Dendritic cell treated with granulocyte-macrophage colony-stimulating factor and Interleukin-4, amounts not matched to agents 40 ng/mL and 50 ng/mL, for 4 days (primary cell): ENCODE data around the gene CPB2.

Source experiments
- H3K27ac Mint-ChIP-seq: one replicate; pipeline ENCODE4 v1.8.0; 2022; ENCODE audit warnings: mild to moderate bottlenecking, mixed read lengths
- H3K27me3 Mint-ChIP-seq: one replicate; pipeline ENCODE4 v1.8.0; 2022; ENCODE audit warnings: mild to moderate bottlenecking, mixed read lengths
- H3K36me3 Mint-ChIP-seq: one replicate; pipeline ENCODE4 v1.8.0; 2022; ENCODE audit warnings: low read depth, mixed read lengths
- H3K4me1 Mint-ChIP-seq: one replicate; pipeline ENCODE4 v1.8.0; 2022; ENCODE audit warnings: low read depth, mixed read lengths
- H3K4me3 Mint-ChIP-seq: one replicate; pipeline ENCODE4 v1.8.0; 2022; ENCODE audit warnings: mild to moderate bottlenecking, moderate library complexity, mixed read lengths
- H3K9me3 Mint-ChIP-seq: one replicate; pipeline ENCODE4 v1.8.0; 2022; ENCODE audit warnings: mixed read lengths
- intact Hi-C: fragments of 100-400 bp; cut with micrococcal nuclease; formaldehyde crosslinking; loops from one replicate; pipeline ENCODE4 v1.15.0; 2022

Gene CPB2

DNA sequence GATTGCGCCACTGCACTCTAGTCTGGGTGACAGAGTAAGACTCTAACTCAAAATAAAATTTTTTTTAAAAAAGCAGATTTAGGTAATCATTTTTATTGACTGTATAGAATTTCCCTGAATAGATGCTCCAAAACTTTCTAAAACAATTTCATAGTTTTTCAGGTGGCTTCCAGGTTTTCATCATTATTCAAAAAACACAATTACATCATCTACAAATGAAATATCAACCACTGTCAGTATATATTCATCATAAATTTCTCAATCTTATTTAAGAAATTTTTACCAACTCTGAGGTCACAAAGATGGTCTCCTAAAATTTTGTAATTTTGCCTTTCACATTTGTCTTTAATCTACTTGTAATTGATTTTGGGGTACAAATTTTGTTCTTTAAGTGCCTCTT is 100.3 kb downstream of the CPB2 start:
- Mint-ChIP-seq H3K9me3 (no peaks in the 10 kb centered on the region), H3K4me3 (no peak overlapping the region), H3K27me3 (no peaks in the 10 kb centered on the region), H3K36me3 (peaks cover 81% of the 10 kb centered on the region), H3K4me1 (peaks cover 6% of the 10 kb centered on the region), H3K27ac (no peak overlapping the region)
- intact Hi-C loops: no loop called here
